RWPE1 (cell line): Measurements from ENCODE around the gene SLFN12L.
"Not testable (repeated sequence)": the region's sequence is repeated elsewhere in the genome, so short reads cannot be mapped to it uniquely, and the experiment has no call there.

Experiments
- CTCF ChIA-PET: fragments of 350-600 bp; sonication (Branson Sonifier 250); formaldehyde crosslinking; extraction: SDS; loops from one replicate; lab custom pipeline; 2021; lab: Yijun Ruan, JAX
- POLR2A ChIA-PET: fragments of 400-600 bp; formaldehyde crosslinking; extraction: SDS; loops from one replicate; lab custom pipeline; 2020; ENCODE audit warnings: antibody characterized with exemption; ENCODE audit not compliant: low non-redundant PET; lab: Yijun Ruan, JAX
- DNase-seq: peaks from one replicate; pipeline ENCODE4 v3.0.0; 2012; ENCODE audit warnings: low spot score
- H3K27ac ChIP-seq: fragments of 450-650 bp; 2 replicates; pipeline ENCODE4 v1.5.1; 2017
- TF ChIP-seq, protein P1 (sequence below): fragments of 450-650 bp; conservative IDR thresholded peaks from 2 replicates; pipeline ENCODE4 v1.5.1; 2017; ENCODE audit warnings: low read depth, mild to moderate bottlenecking

SLFN12L gene

DNA sequence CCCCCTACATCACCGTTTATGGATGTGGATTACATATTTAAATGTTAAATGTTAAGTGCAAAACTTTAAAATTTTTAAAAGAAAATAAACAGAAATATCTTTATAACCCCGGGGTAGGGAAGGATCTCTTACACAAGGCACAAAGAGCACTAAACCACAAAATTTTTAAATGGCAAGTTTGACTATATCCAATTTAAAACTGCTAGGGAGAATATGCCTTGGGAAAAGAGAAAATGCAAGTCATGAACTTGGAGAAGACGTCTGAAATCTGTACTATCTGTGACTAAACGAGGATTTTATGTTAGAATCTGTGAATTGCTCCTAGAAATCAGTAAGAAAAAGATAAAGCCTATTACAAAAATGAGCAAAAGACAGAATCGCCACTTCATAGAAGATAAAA lies 60.2 kb downstream of the SLFN12L start:
- no peak overlapping the region for H3K27ac ChIP-seq
- no peak for DNase-seq
- ChIA-PET POLR2A (no interaction called here), CTCF (no interaction called here)
- TF ChIP-seq, protein P1, sequence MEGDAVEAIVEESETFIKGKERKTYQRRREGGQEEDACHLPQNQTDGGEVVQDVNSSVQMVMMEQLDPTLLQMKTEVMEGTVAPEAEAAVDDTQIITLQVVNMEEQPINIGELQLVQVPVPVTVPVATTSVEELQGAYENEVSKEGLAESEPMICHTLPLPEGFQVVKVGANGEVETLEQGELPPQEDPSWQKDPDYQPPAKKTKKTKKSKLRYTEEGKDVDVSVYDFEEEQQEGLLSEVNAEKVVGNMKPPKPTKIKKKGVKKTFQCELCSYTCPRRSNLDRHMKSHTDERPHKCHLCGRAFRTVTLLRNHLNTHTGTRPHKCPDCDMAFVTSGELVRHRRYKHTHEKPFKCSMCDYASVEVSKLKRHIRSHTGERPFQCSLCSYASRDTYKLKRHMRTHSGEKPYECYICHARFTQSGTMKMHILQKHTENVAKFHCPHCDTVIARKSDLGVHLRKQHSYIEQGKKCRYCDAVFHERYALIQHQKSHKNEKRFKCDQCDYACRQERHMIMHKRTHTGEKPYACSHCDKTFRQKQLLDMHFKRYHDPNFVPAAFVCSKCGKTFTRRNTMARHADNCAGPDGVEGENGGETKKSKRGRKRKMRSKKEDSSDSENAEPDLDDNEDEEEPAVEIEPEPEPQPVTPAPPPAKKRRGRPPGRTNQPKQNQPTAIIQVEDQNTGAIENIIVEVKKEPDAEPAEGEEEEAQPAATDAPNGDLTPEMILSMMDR: no peak

- TF ChIP-seq, protein P1: no peak
- no peak for DNase-seq
- ChIA-PET POLR2A (no interaction called here), CTCF (no interaction called here)
- H3K27ac ChIP-seq: no peak overlapping the region
Observed at GRCh38 chr17:35476283-35476820, 61.1 kb downstream of the SLFN12L start.

DNA sequence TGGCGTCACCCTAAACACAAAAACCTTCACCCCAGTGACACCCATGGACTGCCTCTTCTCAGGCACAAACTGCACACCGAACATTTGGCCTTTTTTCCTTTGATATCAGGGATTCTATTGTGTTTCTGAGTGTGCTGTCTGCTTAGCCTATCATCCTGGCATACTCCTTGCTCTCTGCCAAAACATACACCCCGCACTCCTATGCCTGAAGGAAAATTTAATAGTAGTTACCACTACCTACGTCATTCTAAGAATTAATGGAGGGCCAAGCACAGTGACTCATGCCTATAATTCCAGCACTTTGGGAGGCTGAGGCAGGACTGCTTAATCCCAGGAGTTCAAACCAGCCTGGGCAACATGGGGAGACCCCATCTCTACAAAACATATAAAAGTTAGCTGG lies 69.0 kb downstream of the SLFN12L start:
- DNase-seq: no peak
- POLR2A ChIA-PET: no interaction called here
- CTCF ChIA-PET: no interaction called here

DNA sequence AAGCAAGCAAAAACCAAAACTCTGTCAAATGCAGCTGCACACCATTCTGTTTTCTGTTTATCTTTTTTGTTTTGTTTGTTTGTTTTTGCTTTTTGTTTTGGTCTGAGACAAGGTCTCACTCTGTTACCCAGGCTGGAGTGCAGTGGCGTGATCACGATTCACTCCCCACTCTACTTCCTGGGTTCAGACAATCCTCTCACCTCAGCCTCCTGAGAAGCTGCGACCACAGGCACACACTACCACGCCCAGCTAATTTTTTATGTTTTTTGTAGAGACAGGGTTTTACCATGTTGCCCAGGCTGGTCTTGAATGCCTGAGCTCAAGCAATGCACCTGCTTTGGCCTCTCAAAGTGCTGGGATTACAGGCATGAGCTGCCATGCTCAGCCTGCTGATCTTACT lies 69.7 kb downstream of the SLFN12L start:
- ChIA-PET POLR2A (no interaction called here), CTCF (interaction anchor here (0.7 kb wide), 1 partner anchor 103 kb away, joined by 3 read pairs; no protein-coding TSS in a partner anchor)
- no peak overlapping the region for H3K27ac ChIP-seq
- no peak for DNase-seq
- TF ChIP-seq, protein P1: no peak

More for the DNA sequence above, 69.0 kb downstream of the SLFN12L start:
- H3K27ac ChIP-seq: no peak overlapping the region
- TF ChIP-seq, protein P1: no peak

DNA sequence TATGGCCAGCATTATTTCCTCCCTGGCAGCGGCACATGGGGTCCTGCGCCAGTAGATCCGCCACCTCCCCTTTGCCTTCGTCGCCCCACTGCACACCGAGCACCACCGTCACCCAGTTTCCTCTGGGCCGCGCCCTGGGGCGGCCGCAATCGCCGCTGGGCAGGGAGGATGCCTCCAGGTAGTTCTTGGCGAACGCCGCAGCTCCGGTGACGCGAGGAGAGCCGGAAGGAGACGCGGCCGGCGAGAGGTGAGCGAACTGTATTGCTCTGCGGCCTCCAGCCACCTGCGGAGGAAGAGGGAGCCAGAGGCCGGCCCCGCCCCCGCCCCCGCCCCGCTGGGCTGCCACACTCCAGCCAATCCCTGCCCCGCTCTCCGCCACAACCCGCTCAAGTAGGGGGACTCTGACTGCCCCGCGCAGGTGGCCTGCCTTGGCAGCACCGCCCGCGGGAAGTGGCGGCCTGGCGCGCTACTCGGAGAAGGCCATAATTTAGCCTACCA lies 77.1 kb downstream of the SLFN12L start:
- peak; percentile 56 for DNase-seq
- ChIA-PET CTCF (no interaction called here), POLR2A (no interaction called here)
- TF ChIP-seq, protein P1: no peak
- H3K27ac ChIP-seq: no peak overlapping the region

DNA sequence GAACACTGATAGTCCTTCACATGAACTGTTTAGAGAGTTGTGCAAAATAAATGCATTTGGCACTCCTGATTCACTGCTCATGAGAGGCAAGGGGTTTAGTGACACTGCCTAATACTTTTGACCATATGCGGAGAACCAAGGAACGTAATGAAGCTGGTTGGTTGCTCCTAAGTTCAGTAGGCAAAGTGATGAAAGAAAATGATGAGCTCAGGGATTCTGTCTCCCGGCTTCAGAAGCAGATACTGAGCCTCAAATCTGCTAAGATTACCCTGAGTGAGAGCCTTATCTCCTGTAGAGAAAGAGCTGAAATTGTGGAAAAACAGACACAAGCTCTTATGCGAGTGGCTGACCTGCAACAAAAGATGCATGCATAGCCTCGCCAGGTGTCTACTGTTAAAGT lies 83.4 kb downstream of the SLFN12L start:
- H3K27ac ChIP-seq, POLR2A ChIA-PET, DNase-seq: not testable (repeated sequence)
- CTCF ChIA-PET: interaction anchor here (0.8 kb wide), 1 partner anchor 40 kb away, joined by 4 read pairs; no protein-coding TSS in a partner anchor

GRCh38 chr17:35453171-35453570 lies 84.3 kb downstream of the SLFN12L start:
- no peak for DNase-seq
- TF ChIP-seq, protein P1: no peak
- POLR2A ChIA-PET: no interaction called here
- CTCF ChIA-PET: no interaction called here
- H3K27ac ChIP-seq: no peak overlapping the region
